Measurements from ENCODE around the gene ARHGAP22.

ARHGAP22 gene

DNA sequence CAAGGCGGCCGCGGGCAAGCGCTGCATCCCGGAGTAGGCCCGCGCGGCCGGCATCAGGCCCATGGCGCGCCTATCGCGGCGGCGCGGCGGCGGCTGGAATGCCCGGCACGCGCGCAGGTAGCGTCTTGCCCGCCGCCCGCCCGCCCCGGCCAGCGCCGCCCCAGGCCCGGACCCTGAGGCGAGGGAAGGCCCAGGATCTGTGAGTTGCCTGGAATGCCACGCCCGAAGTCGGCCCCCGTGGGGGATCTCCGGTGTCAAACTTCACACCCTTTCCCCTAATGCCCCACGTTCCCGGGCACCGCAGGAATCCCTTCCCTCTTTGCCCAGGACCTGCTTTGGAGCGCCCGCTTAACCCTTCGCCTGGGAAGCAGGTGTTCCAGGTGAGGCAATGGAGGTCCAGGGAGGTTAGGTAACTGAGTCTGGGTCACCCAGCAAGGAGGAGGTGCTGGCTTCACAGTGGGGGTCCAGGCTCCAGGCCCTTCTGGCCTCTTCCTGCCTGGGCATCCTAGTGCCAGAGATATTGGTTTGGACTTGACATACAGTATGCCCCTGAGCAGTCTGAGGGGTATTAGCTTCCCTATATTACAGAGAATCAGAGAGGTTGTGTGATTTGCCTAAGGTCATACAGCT lies 138.1 kb downstream of the ARHGAP22 start:
- H3K27me3 Mint-ChIP-seq: no peaks in the 10 kb centered on the region
- DNase-seq (ENCODE audit: low spot score in 2 of 2): no peak
- H3K9me3 Mint-ChIP-seq: no peaks in the 10 kb centered on the region
- H3K4me3 Mint-ChIP-seq: no peak overlapping the region
- no peak for ATAC-seq (ENCODE audit: low read depth)
- H3K4me1 Mint-ChIP-seq: no peaks in the 10 kb centered on the region
- H3K36me3 Mint-ChIP-seq: no peaks in the 10 kb centered on the region
- no peak overlapping the region for H3K27ac Mint-ChIP-seq

DNA sequence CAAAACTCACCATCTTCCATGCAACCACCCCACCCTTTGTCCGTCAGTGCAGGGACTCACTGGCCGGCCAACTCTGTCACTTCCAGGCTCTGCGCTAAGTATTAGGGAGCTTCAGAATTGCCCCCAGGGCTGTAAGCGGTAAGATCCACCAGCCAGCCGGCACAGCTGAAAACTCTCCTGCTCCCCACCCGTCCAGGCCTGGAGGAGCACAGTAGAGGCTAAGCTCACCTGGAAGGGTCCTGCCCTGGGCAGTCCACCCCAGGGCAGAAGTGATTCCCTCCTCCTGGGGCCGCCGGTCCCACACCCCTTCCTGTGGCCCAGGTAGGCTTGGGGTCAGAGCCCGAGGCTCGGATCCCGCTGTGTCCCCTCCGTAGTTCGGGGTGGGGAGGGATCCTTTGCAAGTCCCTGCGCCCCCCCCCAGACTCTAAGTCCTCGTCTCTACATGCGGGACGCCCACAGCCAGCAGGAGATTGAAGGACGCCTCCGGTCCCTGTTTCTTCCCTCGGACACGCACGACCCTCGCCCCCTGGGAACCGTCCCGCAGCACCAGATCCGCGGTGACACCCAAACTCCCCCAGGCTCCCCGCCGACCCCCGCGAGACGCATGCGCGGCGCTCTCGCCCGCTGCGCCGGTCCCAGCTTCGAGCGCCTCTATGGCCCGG lies 138.9 kb downstream of the ARHGAP22 start:
- Mint-ChIP-seq H3K9me3 (no peaks in the 10 kb centered on the region), H3K27ac (no peak overlapping the region), H3K4me1 (no peaks in the 10 kb centered on the region), H3K4me3 (no peak overlapping the region), H3K36me3 (no peaks in the 10 kb centered on the region), H3K27me3 (no peaks in the 10 kb centered on the region)
- ATAC-seq (ENCODE audit: low read depth) (no peak), DNase-seq (ENCODE audit: low spot score in 2 of 2) (no peak)

DNA sequence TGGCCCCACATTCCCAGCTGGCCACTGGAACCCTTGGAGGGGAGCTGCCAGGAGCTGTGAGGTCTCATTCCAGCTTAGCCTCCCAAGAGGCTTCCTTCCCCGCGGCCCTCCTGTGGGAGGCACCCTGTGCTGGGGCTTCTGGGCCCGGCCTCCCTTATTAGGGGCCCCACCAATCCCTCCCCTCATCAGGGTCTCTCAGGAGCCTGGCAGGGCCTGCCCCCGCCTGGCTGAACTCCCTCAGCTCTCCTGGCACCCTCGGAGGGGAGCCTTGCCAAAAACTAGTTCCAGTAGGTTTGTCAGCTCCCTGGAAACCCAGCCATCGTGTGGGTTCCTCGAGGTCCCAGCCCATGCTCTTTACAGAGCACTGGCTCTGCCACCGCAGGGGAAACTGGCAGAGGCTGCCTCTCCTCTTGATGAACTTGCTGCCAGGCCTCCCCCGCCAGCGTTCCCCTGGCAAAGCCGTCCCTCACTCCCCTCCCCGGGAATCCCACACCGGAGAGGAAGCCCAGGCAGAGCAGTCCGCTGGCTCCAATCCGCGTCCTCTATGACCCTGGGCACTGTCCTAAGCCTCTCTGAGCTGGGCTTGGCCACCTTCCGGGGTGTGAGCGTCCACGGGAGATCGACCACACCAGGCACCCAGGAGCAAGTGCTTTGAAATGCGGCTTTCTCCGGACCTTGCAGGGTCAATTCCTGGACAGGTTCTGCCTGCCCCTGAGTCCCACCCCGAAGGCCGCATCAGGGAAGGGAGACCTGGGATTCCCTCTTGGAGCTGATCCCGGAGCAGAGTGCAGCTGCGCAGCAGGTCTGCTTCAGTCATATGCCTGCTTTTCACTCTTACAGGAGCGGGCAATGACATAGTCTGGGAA lies 139.8 kb downstream of the ARHGAP22 start:
- Mint-ChIP-seq H3K27ac (no peak overlapping the region), H3K36me3 (no peaks in the 10 kb centered on the region), H3K4me3 (no peak overlapping the region), H3K27me3 (no peaks in the 10 kb centered on the region), H3K9me3 (no peaks in the 10 kb centered on the region), H3K4me1 (no peaks in the 10 kb centered on the region)
- no peak for ATAC-seq (ENCODE audit: low read depth)
- DNase-seq (ENCODE audit: low spot score in 2 of 2): no peak

DNA sequence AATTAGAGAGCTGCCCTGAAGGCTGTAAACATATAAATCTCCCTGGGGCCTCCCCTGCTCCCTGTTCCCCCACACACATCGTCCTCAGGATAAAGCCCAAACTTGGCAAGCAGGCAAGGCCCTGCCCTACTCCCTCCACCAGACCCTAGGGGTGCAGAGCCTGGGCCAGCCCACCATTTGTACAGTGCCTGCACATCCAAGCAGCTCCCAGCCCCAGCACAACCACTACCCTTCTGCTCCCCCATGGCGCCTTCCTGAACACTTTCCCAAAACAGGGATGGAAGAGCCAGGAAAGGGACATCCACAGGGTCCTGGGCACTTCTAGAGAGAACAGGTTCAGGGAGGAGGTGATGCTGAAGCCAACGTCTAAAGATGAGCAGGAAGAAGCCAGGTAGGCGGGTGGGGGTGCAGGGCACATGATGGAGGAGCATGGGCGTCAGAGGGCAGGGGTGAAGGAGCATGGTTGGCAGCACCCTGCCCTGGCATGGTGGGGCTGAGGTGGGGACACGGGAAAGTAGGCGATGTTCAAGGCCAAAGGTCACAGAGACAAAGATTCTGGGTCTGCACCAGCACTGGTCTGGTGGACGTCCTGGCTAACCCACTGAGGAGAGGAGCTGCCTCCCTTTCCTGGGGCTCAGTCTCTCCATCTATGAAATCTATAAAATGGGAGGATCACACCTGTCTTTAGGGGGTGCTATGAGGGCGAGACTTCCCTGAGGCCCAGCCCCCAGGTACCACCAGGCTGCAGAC lies 140.6 kb downstream of the ARHGAP22 start:
- ATAC-seq (ENCODE audit: low read depth): no peak
- Mint-ChIP-seq H3K27me3 (no peaks in the 10 kb centered on the region), H3K9me3 (no peaks in the 10 kb centered on the region), H3K4me3 (no peak overlapping the region), H3K4me1 (no peaks in the 10 kb centered on the region), H3K36me3 (no peaks in the 10 kb centered on the region), H3K27ac (no peak overlapping the region)
- no peak for DNase-seq (ENCODE audit: low spot score in 2 of 2)

DNA sequence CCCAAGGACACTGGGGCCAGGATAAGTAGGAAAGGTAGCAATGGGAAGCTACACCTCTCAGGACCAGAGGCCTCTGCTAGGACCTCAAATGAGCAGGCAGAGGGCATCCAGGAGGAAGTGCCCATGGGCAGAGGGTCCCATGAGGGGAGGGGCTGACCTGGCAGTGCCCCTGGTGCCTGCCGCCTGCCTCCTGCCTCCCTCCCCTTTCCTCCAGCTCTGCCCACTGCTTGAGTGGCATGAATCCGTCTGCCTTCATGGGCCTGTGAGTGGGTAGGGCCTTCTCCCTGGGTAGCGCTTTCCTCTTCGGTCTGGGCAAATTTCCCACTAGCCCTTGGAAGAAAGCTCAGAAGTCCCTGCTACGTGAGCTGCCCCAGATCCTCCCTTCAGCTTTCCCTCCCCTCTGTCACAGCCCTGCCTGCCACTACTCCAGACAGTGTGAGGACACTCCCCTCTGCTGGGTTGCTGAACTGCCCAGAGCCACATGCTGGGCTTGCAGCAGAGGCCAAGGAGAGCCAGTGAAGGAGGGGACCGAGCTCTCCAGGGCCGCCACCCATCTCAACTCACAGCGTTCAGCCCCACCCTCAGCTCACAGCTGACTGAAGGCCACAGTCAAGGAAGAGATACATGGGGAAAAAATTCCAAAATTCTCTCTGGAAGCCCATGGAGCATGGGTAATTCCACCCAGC lies 141.4 kb downstream of the ARHGAP22 start:
- no peaks in the 10 kb centered on the region for H3K36me3 Mint-ChIP-seq
- ATAC-seq (ENCODE audit: low read depth) (no peak), DNase-seq (ENCODE audit: low spot score in 2 of 2) (no peak)
- no peaks in the 10 kb centered on the region for H3K4me1 Mint-ChIP-seq
- no peak overlapping the region for H3K27ac Mint-ChIP-seq
- no peaks in the 10 kb centered on the region for H3K9me3 Mint-ChIP-seq
- no peak overlapping the region for H3K4me3 Mint-ChIP-seq
- no peaks in the 10 kb centered on the region for H3K27me3 Mint-ChIP-seq

DNA sequence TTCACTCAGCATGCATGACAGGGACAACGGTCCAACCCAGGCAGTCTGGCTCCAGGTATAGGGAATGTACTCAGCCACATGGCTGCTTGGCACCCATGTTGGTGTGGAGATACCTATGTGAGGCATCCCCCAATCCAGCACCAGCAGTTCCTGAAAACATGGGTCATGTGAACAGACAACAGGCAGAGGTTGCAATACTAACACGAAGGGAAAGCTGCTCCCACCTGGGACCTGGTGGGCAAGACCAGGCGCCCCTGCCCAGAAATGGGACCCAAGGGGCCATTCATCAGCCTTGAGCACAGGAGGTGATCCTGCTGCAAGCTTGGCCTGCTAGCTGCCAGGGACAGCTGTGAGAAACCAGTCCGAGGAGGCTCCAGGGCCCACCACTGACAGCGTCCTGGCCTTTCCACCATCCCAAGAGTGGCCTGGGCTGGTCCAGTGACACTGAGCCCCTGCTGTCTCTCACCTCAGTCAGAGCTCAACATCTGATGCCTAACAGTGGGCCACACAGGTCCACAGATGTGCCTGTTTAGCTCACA lies 142.3 kb downstream of the ARHGAP22 start:
- Mint-ChIP-seq H3K4me1 (peaks cover under 1% of the 10 kb centered on the region), H3K36me3 (no peaks in the 10 kb centered on the region), H3K4me3 (no peak overlapping the region), H3K27me3 (peaks cover 3% of the 10 kb centered on the region), H3K27ac (no peak overlapping the region), H3K9me3 (no peaks in the 10 kb centered on the region)
- ATAC-seq (ENCODE audit: low read depth) (no peak), DNase-seq (ENCODE audit: low spot score in 2 of 2) (no peak)

DNA sequence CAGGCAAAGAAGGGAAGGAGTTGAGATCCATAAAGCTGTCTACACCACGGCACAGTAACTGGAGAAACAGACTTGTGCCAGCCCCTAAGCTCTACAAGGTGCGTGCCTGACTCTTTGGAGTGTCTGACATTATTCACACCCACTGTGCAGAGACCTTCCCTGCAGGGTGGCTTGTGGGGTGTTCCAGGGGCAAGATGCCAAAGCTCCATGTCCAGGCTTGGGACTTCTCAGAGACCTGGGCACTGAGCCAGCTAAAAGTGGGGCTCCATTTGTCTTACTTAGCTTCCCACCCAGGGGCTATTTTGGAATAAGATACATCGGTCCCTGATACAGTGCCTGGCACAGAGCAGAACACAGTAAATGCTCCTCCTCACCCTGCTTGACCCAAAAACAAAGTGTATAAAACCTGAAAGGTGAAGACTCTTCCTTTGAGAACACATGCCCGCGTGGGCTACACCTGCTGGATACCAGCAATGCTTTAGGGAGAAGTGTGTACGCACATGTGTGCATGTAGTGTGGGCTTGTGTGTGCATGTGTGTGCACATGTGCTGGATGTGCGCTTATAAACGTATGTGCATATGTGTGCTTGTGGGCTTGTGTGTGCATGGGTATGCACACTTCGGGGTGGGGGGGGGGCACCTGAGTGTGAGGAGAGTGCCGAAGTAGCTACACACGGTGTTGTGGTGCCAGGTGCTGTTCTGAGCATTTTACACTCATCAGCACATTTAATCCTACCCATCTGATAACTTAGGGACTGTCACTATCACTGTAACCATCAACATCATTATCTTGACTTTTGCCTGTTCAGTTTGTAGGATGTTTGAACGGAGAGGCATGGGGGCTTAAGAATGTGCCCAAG lies 143.0 kb downstream of the ARHGAP22 start:
- ATAC-seq (ENCODE audit: low read depth) (no peak), DNase-seq (ENCODE audit: low spot score in 2 of 2) (no peak)
- Mint-ChIP-seq H3K4me1 (peaks cover 7% of the 10 kb centered on the region), H3K36me3 (no peaks in the 10 kb centered on the region), H3K27ac (no peak overlapping the region), H3K9me3 (no peaks in the 10 kb centered on the region), H3K27me3 (peaks cover 3% of the 10 kb centered on the region), H3K4me3 (no peak overlapping the region)

DNA sequence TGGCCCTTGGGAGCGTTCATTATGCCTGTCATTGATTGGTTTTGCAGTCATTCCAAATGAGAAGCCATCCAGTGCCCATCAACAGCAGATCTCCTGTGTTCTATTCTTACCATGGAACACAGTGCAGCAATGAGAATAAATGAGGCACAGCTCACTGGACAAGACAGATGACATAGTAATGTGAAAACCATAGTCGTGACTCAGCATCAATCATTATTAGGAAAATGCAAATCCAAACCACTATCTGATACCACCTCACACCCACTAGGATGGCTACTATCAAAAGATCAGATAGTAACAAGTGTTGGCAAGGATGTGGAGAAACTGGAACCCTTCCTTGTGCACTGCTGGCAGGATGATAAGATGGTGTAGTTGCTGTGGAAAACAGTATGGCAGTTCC lies 144.7 kb downstream of the ARHGAP22 start:
- DNase-seq (ENCODE audit: low spot score in 2 of 2) (no peak), ATAC-seq (ENCODE audit: low read depth) (no peak)
- no peak overlapping the region for H3K27ac Mint-ChIP-seq
- H3K27me3 Mint-ChIP-seq: peaks cover 3% of the 10 kb centered on the region
- peaks cover 14% of the 10 kb centered on the region for H3K4me1 Mint-ChIP-seq
- no peaks in the 10 kb centered on the region for H3K36me3 Mint-ChIP-seq
- no peaks in the 10 kb centered on the region for H3K9me3 Mint-ChIP-seq
- H3K4me3 Mint-ChIP-seq: no peak overlapping the region

DNA sequence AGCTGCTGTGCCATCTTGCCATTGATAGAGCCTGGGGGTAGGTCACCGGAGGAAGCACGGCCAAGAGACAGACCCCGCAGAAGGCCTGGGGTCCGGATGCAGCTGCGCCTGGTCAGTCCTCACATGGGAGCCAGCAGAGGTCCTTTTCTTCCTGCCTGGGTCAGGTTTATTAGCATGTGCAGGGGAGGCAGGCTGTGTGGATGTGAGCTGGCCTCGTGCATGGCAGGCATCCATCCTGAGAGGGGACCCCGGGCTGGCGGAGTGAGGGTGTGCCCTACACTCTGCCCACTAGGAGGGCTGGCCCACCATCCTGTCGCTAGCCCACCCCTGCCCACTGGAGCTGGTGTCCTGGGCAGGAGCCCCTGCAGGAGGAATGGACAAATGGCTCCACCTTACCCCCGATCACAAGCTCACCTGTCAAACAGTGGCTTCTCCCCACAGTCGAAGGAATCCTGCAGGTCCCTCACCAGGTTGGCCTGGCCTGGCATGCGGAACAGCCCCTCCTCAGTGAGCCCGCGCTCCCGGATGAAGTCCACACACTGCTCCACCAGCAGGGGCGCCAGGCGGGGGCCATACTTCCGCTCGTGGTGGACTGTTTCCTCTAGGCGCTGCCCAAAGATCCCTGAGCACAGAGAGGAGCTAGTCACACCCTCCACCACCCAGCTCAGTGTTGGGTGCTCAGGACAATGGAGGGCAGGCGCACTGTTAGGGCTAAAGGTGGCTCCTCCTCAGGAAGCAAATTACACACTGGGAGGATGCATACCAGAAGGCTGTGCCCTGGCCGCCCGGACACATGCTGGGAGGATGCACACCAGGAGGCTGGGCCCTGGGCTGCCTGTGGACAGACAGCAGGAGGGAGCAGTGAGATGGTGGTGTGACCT lies 145.4 kb downstream of the ARHGAP22 start:
- DNase-seq (ENCODE audit: low spot score in 2 of 2) (no peak), ATAC-seq (ENCODE audit: low read depth) (no peak)
- Mint-ChIP-seq H3K4me1 (peaks cover 14% of the 10 kb centered on the region), H3K9me3 (no peaks in the 10 kb centered on the region), H3K27me3 (peaks cover 3% of the 10 kb centered on the region), H3K27ac (no peak overlapping the region), H3K36me3 (no peaks in the 10 kb centered on the region), H3K4me3 (no peak overlapping the region)

DNA sequence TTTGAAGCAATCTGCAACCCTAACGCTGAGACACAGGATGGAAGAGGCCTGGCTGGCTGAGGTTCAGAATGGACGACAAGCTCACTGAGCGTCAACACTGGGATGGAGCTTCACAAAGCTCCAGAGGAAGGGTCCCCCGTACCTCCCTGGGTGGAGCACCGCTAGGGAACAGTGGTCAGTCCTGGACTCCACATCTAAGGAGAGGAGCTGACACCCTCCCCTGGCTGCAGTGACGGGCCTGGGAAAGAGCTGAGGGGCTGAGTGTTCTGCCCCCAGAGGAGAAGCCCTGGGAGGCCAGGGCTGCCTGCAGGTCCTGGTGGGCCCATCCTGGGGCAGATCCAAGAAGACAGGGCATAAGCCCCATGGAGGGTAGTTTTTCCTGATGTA lies 146.2 kb downstream of the ARHGAP22 start:
- Mint-ChIP-seq H3K27me3 (peaks cover 3% of the 10 kb centered on the region), H3K9me3 (no peaks in the 10 kb centered on the region), H3K4me3 (no peak overlapping the region), H3K4me1 (peaks cover 14% of the 10 kb centered on the region), H3K27ac (no peak overlapping the region), H3K36me3 (no peaks in the 10 kb centered on the region)
- DNase-seq (ENCODE audit: low spot score in 2 of 2): no peak
- ATAC-seq (ENCODE audit: low read depth): no peak

DNA sequence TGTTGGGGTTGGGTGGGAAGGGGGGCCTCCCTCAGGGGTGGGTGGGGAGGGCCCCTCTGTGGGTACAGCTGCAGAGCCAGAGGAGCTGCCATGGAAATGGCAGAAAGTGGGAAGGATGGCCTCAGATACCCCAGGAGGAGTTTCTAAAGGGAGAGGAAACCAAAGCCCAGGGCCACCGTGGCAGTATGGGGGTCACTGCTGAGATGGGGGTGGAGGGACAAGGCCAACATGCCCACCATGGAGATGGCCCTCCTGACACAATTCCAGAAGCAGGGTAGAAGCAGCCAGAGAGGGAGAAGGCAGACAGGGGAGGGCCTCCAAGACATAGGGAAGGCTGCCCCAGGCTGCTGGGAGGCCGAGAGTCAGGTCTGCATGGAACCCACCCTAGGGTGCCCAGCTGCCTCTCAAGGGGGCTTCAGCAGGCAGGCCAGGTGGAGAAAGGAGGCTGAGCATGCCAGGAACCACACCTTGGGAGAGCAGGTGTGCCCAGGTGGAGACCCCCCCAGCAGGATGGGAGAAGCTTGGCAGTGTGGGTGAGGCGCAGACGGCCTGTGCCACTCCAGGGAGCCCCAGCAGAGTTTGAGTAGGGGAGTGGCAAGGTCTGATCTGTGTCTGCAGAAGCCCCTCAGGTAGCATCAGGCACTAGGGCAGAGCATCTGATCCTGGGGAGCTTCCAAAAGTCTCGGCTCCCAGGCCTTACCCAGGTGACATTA lies 146.8 kb downstream of the ARHGAP22 start:
- Mint-ChIP-seq H3K4me1 (peaks cover 14% of the 10 kb centered on the region), H3K27ac (no peak overlapping the region), H3K9me3 (no peaks in the 10 kb centered on the region), H3K36me3 (no peaks in the 10 kb centered on the region), H3K27me3 (peaks cover 3% of the 10 kb centered on the region), H3K4me3 (no peak overlapping the region)
- no peak for DNase-seq (ENCODE audit: low spot score in 2 of 2)
- no peak for ATAC-seq (ENCODE audit: low read depth)

Measured in memory B cell (primary cell).